KMS-11 (cell line): Measurements from ENCODE around the gene ENTPD6.

Source experiments
- H2AFZ ChIP-seq: fragments of 200-600 bp; sonication (generic); 2 replicates; pipeline ENCODE4 v1.6.1; 2016; ENCODE audit warnings: antibody characterized with exemption, mixed run types, low read depth
- H3K27ac ChIP-seq: fragments of 200-600 bp; sonication (generic); 2 replicates; pipeline ENCODE4 v1.6.1; 2016; ENCODE audit warnings: mild to moderate bottlenecking, mixed run types
- H3K27me3 ChIP-seq: fragments of 200-600 bp; sonication (generic); 2 replicates; pipeline ENCODE4 v1.6.1; 2017; ENCODE audit warnings: mild to moderate bottlenecking, low read depth, mixed run types, moderate library complexity; ENCODE audit not compliant: insufficient read depth
- H3K36me3 ChIP-seq: fragments of 200-600 bp; sonication (generic); 2 replicates; pipeline ENCODE4 v1.6.1; 2017; ENCODE audit warnings: mild to moderate bottlenecking, mixed run types; ENCODE audit not compliant: insufficient read depth
- H3K4me1 ChIP-seq: fragments of 200-600 bp; sonication (generic); 2 replicates; pipeline ENCODE4 v1.6.1; 2016; ENCODE audit warnings: mild to moderate bottlenecking, low read depth, mixed run types; ENCODE audit not compliant: poor library complexity, severe bottlenecking
- H3K4me2 ChIP-seq: fragments of 200-600 bp; sonication (generic); 2 replicates; pipeline ENCODE4 v1.7.0; 2016; ENCODE audit warnings: mild to moderate bottlenecking, mixed run types
- H3K4me3 ChIP-seq: fragments of 200-600 bp; sonication (generic); IDR thresholded peaks from 2 replicates; pipeline ENCODE4 v1.6.1; 2017; ENCODE audit warnings: low read depth, low read length, mixed read lengths; ENCODE audit not compliant: insufficient read depth
- H3K79me2 ChIP-seq: fragments of 200-600 bp; sonication (generic); 2 replicates; pipeline ENCODE4 v1.6.1; 2016; ENCODE audit warnings: low read depth, mixed run types; ENCODE audit not compliant: insufficient read depth
- H3K9ac ChIP-seq: fragments of 200-600 bp; sonication (generic); 2 replicates; pipeline ENCODE4 v1.6.1; 2016; ENCODE audit warnings: mild to moderate bottlenecking, mixed run types
- H4K20me1 ChIP-seq: fragments of 200-600 bp; sonication (generic); 2 replicates; pipeline ENCODE4 v1.6.1; 2016; ENCODE audit warnings: mild to moderate bottlenecking, mixed run types; ENCODE audit not compliant: insufficient read depth
- TF ChIP-seq, protein P1 (sequence below): fragments of 200-600 bp; sonication (generic); conservative IDR thresholded peaks from 2 replicates; pipeline ENCODE4 v1.6.1; 2017; ENCODE audit warnings: low read depth, mild to moderate bottlenecking, antibody characterized with exemption, low read length, moderate library complexity, mixed read lengths

Gene ENTPD6

DNA sequence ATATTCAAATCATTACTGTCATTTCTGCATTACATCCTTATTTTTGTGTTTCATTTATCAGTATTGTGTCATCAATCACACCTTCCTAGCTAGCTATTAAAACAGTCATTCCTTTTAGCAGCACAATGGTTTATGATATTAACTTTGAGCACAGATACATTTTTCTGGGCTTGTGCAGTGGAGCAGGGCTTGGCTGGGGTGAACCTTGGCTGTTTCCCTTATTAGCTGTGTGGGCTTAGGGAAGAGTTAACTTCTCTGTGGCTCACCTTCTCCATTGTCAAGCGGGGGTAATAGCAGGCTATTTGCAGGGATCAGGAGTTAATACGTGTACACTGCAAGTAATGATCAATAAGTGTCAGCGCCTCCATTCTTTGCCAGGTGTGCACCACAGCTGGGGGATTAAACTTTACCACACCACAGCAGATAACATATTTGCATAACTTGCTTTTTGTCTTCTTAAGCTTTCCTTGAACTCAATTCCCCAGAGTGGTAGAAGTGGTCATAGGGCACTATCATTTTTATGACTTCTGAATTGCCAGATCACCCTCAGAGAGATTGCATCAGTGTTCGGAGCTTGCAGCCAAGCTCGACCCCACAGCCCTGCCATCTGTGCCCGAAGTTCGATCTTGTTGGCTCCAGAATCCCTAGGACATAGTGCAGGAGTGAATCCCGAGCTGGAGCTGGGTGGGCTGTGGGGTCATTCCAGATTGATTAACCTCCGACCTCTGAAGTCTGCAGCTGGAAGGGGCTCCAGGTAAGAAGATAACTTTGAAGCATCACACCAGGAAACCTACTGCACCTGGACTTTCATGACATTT, 50.9 kb downstream of the ENTPD6 start:
- H3K4me1 ChIP-seq: peaks cover 37% of the 10 kb centered on the region
- H3K79me2 ChIP-seq: peaks cover 29% of the 10 kb centered on the region
- peak overlapping the region; percentile 57; the same call in 1 of the 2 replicates for H3K4me2 ChIP-seq
- no peak overlapping the region for H3K9ac ChIP-seq
- H3K27ac ChIP-seq: no peak overlapping the region
- H3K27me3 ChIP-seq: no peaks in the 10 kb centered on the region
- no peaks in the 10 kb centered on the region for H4K20me1 ChIP-seq
- no peak overlapping the region; the same call in 1 of the 2 replicates for H2AFZ ChIP-seq
- no peak overlapping the region for H3K4me3 ChIP-seq
- H3K36me3 ChIP-seq: no peaks in the 10 kb centered on the region
- TF ChIP-seq, protein P1, sequence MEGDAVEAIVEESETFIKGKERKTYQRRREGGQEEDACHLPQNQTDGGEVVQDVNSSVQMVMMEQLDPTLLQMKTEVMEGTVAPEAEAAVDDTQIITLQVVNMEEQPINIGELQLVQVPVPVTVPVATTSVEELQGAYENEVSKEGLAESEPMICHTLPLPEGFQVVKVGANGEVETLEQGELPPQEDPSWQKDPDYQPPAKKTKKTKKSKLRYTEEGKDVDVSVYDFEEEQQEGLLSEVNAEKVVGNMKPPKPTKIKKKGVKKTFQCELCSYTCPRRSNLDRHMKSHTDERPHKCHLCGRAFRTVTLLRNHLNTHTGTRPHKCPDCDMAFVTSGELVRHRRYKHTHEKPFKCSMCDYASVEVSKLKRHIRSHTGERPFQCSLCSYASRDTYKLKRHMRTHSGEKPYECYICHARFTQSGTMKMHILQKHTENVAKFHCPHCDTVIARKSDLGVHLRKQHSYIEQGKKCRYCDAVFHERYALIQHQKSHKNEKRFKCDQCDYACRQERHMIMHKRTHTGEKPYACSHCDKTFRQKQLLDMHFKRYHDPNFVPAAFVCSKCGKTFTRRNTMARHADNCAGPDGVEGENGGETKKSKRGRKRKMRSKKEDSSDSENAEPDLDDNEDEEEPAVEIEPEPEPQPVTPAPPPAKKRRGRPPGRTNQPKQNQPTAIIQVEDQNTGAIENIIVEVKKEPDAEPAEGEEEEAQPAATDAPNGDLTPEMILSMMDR: no peak

DNA sequence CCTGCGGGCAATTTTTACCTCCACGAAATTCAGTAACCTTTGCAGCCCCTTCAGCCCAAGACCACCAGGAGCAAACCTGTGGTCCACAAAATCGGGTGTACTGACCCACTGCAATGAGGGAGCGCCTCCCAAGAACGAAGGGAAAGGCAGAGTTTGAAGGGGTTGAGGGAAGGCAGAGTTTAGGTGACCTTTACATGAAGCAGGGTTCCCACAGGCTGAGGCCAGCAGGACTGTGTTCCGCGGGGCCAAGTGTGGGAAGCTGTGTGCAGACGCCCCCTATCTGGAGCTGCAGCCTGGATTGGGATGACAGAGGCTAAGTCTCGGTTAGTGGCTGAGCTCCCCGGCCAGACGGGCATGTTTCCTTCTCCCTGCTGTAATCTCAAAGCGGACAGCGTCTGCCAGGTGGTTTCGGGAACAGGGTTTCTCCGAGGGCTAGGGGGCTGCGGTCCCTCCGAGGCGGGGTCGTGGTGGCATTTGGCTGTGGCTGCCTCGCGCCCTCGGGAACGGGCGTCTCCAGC, 51.5 kb downstream of the ENTPD6 start:
- H3K79me2 ChIP-seq: peaks cover 29% of the 10 kb centered on the region
- H4K20me1 ChIP-seq: no peaks in the 10 kb centered on the region
- H3K27me3 ChIP-seq: no peaks in the 10 kb centered on the region
- H3K27ac ChIP-seq: no peak overlapping the region
- TF ChIP-seq, protein P1: no peak
- peak overlapping the region; percentile 78 for H2AFZ ChIP-seq
- H3K4me1 ChIP-seq: peaks cover 42% of the 10 kb centered on the region
- no peak overlapping the region for H3K9ac ChIP-seq
- peak overlapping the region; percentile 57 for H3K4me2 ChIP-seq
- H3K4me3 ChIP-seq: no peak overlapping the region
- no peaks in the 10 kb centered on the region for H3K36me3 ChIP-seq

DNA sequence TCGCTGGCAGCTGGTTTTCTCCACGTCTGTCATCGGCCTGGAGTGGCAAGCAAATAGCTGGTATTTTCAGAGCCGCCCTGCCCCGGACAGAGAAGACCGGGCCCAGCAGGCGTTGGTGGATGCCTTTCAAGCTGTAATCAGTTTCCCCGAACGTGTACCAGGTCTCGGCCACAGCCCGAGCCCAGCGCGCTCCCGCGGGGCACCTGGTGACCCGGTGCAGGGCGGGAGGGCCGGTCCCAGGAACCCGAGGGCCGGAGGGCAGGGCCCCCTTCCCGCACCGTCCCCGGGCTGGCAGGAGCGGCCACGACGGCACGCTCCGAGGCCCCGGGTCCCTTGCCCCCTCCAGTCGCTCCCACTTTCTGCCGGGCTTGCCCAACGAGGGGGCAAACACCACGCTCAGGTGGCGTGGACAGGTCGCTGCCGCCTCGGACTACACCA, 52.0 kb downstream of the ENTPD6 start:
- Histone ChIP-seq H4K20me1 (no peaks in the 10 kb centered on the region), H3K9ac (no peak overlapping the region), H3K4me1 (peaks cover 47% of the 10 kb centered on the region), H3K4me2 (peak overlapping the region; percentile 57), H3K36me3 (no peaks in the 10 kb centered on the region), H3K79me2 (peaks cover 29% of the 10 kb centered on the region), H3K4me3 (no peak overlapping the region), H3K27me3 (no peaks in the 10 kb centered on the region), H2AFZ (peak overlapping the region; percentile 78), H3K27ac (no peak overlapping the region)
- TF ChIP-seq, protein P1: no peak

DNA sequence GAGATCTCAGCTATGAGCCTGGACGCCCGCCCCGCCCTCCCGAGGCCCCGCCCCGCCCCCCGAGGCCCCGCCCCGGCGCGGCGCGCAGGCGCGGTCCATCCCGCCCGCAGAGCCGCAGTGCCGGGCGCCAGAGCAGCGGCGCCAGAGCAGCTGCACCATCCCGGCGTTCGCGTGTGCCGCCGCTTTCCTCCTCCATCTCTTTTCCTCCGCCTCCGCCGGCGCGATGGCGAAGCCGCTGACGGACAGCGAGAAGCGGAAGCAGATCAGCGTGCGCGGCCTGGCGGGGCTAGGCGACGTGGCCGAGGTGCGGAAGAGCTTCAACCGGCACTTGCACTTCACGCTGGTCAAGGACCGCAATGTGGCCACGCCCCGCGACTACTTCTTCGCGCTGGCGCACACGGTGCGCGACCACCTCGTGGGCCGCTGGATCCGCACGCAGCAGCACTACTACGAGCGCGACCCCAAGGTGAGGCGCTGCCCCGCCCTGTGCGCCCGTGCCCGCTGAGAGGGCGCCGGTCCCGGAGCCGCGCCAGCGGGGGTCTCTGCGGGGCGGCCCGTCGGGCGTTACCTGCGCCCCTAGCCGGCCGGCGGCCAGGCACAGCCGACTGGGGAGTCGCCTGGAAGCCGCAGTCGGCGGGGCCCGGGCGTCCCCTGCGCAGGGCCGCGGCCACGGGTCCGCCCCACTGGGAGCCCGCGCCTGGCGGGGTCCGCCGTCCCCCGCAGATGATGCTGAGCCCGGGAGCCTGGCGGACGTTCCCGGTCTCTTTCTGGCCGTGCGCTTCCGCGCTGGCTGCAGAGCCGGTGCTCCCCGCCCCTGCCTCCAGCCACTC, 52.7 kb downstream of the ENTPD6 start, which contains the start of gene PYGB:
PYGB (plus strand) TSS at position 130 of the 830 bp plus-strand sequence; CDS start at position 224, 94 bp downstream.
- Histone ChIP-seq H2AFZ (peak within 1 kb of the TSS; percentile 78), H3K36me3 (no peaks in the 10 kb centered on the region)
- TF ChIP-seq, protein P1: no peak

More for the DNA sequence above, 52.7 kb downstream of the ENTPD6 start, which contains the start of gene PYGB:
- no peaks in the 10 kb centered on the region for H4K20me1 ChIP-seq
- no peaks in the 10 kb centered on the region for H3K27me3 ChIP-seq
- H3K79me2 ChIP-seq: peaks cover 35% of the 10 kb centered on the region
- peak within 1 kb of the TSS; percentile 32; the same call in 1 of the 2 replicates for H3K9ac ChIP-seq
- peaks cover 53% of the 10 kb centered on the region for H3K4me1 ChIP-seq
- peak within 1 kb of the TSS; percentile 22; the same call in 1 of the 2 replicates for H3K27ac ChIP-seq
- H3K4me2 ChIP-seq: peak within 1 kb of the TSS; percentile 89
- H3K4me3 ChIP-seq: no peak within 1 kb of the TSS
